Measurements from ENCODE around the gene CYB561.

DNA sequence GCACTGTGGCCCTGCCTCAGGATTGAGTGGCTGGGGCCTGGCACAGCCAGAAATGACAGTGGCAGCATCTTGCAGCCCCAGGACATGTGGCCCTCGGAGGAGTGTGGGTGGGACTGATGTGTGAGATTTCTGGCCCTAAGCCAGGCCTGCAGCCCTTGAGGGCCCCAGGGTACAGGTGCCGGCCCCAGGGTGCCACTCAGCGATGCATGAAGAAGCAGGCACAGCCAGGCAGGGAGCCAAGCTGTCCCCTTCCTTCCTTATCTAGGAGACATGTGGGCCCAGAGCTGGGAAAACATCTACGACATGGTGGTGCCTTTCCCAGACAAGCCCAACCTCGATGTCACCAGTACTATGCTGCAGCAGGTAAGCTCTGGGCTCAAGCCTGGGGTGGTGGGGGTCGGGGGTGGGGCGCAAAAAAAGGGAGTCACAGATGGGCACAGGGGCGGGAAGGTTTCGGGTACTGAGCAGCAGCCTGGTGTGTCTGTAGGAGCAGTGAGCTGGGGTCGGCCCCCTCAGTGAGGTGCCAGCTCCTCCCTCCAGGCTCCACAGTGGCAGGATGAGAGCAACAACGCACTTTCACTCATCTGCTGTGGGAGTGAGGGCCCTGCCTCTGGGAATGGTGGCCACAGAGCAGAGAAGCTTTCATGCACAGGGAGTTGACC, 34.9 kb upstream of the CYB561 start:
- no peak for TF ChIP-seq EZH2 (IDR thresholded peaks at IDR 0.05; ENCODE audit: insufficient read depth, poor library complexity, severe bottlenecking)
- TF ChIP-seq EZH2phosphoT487 (IDR thresholded peaks at IDR 0.05; ENCODE audit: insufficient read depth, low read depth): no peak

Data from GM23248 (cell line).